Mucosa of rectum (tissue), 2 donors: ENCODE measurements around the gene TM4SF4.
A peak's percentile ranks its signal among the peaks of the same experiment; 100 is the strongest.

Experiments used
- H3K27ac ChIP-seq, 2 donors: one replicate each; pipeline ENCODE4 v1.7.0; 2013; ENCODE audit warnings: inconsistent platforms in 2 of 2, low read depth in 2 of 2, low read length in 2 of 2
- H3K27me3 ChIP-seq, 2 donors: one replicate each; pipeline ENCODE4 v1.7.0; 2013; ENCODE audit warnings: low read length in 2 of 2; ENCODE audit not compliant: control insufficient read depth in 2 of 2, insufficient read depth in 2 of 2
- H3K36me3 ChIP-seq, 2 donors: one replicate each; pipeline ENCODE4 v1.7.0; 2013; ENCODE audit warnings: low read length in 2 of 2; ENCODE audit not compliant: control insufficient read depth in 2 of 2, insufficient read depth in 2 of 2
- H3K4me1 ChIP-seq, 2 donors: one replicate each; pipeline ENCODE4 v1.7.0; 2013; ENCODE audit warnings: low read length in 2 of 2, mild to moderate bottlenecking in 1 of 2; ENCODE audit not compliant: control insufficient read depth in 2 of 2, insufficient read depth in 2 of 2
- H3K4me3 ChIP-seq, 2 donors: one replicate each; pipeline ENCODE4 v1.7.0; 2013; ENCODE audit warnings: low read length in 2 of 2
- H3K9ac ChIP-seq, 2 donors: one replicate each; pipeline ENCODE4 v1.7.0; 2013; ENCODE audit warnings: low read length in 2 of 2, low read depth in 1 of 2, mild to moderate bottlenecking in 1 of 2
- H3K9me3 ChIP-seq, 2 donors: one replicate each; pipeline ENCODE4 v1.7.0; 2013; ENCODE audit warnings: low read length in 2 of 2; ENCODE audit not compliant: control insufficient read depth in 2 of 2
- donor health status: healthy.
- donor health status: Normal muscosa, but diverticular disease.

The TM4SF4 gene

DNA sequence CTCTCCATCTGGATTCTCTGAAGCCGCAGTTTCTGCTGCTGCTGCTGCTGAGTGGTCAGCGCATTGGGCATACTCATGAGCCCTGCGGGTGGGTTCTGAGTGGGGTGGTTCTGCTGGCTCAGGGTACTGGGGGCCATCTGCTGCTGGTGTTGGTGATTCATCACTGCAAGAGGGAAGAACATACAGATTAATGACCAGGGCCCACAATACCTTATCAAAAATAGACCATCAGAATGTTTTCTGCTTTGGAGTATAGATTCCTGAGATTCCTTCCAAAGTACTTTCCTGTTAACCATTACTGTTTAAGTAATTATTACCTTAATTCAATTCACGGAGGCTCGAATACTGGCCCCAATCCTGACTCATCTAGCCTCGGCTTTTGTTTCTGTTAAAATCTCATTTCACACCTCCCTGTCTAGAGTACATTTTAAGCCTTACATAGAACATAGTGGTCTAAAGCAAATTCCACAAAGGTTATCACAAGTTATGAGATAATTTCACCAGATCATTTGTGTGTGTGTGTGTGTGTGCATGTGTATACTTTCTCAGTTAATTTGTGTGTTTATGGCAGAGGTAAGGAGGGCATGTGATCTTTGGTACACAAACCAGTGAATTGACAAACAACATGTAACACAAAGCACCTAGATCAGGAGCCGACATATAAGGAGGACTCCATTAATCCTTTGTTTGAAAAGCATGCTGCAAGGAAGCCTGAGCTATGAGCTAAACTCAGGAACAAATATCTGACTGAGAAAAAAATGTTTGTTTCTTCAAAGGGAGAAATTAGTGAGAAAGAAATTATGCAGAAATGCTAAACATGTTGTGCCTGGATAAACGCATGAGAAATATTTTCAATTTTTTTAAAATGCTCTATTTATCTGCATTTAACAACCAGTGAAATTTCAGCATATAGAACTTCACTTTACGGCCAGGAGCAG is 68.1 kb downstream of the TM4SF4 start:
- Histone ChIP-seq H3K4me1 (no peaks in the 10 kb centered on the region), H3K9me3 (no peaks in the 10 kb centered on the region), H3K9ac (no peak overlapping the region), H3K27me3 (peaks cover 0 to 3% of the 10 kb centered on the region in 2 donors), H3K36me3 (no peaks in the 10 kb centered on the region), H3K27ac (no peak overlapping the region), H3K4me3 (no peak overlapping the region)

DNA sequence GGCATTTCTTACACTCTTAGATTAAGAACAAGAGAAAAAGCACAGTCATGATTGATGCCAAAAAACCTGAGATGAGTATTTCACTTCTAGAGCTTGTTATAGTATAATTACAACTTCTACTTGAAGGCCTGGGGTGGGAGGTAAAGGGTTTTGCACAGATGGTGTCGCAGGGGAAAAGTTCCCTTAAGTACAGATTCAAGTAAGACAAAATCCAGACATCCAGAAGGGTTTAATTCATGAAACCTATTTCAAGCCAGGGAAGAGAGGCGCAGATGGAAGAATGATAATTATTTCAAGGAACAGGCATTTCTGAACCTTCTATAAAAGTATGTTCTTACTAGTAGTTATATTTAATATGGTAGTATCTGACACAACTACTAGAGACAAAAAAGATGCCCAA is 70.6 kb downstream of the TM4SF4 start:
- peaks cover 0 to 7% of the 10 kb centered on the region in 2 donors for H3K4me1 ChIP-seq

DNA sequence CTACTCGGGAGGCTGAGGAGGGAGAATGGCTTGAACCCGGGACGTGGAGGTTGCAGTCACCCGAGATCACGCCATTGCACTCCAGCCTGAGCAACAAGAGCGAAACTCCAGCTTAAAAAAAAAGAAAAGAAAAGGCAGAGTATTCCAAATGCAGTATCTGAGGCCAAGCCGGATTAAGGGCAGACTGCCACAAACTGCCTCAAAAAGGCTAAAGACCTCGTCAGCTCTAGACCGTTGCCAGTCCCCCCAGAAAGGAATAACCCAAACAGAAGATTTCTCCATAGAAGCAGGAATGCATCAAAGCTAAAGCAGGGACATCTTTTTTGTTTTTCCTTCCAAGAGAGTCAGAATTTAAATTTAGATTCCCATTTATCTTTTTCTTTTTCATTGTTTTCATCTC is 72.9 kb downstream of the TM4SF4 start:
- no peaks in the 10 kb centered on the region for H3K36me3 ChIP-seq
- peaks cover 0 to 3% of the 10 kb centered on the region in 2 donors for H3K27me3 ChIP-seq
- peak overlapping the region in 1 of 2 donors; percentile 4 for H3K27ac ChIP-seq
- no peak overlapping the region for H3K4me3 ChIP-seq
- H3K9ac ChIP-seq, result no peak overlapping the region
- no peaks in the 10 kb centered on the region for H3K9me3 ChIP-seq
- peaks cover 0 to 7% of the 10 kb centered on the region in 2 donors for H3K4me1 ChIP-seq

More for the DNA sequence above, 70.6 kb downstream of the TM4SF4 start:
- Histone ChIP-seq H3K27me3 (peaks cover 0 to 6% of the 10 kb centered on the region in 2 donors), H3K36me3 (no peaks in the 10 kb centered on the region), H3K4me3 (no peak overlapping the region), H3K27ac (no peak overlapping the region), H3K9ac (no peak overlapping the region), H3K9me3 (no peaks in the 10 kb centered on the region)

DNA sequence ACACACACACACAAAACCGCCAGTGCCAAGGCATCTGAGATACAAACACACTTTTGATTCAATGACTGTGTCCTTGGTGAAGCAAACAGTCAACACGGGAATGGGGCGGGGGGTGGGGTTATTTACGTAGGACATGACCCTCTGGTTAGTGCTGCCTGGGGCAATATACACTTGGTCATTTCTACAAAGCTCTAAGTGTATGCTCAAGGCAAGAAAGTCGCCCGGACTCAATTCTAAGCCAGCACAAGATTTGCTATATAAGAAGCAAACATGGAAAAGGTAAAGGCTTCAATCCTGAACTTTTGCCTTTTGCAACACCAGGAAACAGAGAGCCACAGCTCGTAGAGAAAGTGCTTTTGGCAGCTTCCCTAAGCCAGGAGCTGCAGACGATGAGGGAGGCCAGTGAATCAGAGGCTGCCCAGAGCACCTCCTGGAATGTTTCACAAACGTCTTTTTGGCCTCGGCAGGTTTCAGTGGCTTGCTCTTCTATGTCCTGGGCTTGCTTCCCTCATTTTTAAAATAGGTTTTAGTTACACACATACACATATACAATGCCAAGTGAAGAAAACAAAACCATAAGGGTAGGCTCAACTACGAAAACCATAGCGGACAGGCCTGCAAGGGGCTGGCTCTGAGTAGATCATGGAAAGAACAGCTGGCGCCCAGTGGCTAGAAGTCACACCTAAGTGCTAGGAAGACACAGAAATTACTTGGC is 73.6 kb downstream of the TM4SF4 start:
- Histone ChIP-seq H3K9ac (no peak overlapping the region), H3K9me3 (no peaks in the 10 kb centered on the region), H3K27ac (peak overlapping the region in 1 of 2 donors; percentile 26), H3K27me3 (peaks cover 0 to 3% of the 10 kb centered on the region in 2 donors), H3K4me3 (no peak overlapping the region), H3K36me3 (no peaks in the 10 kb centered on the region), H3K4me1 (peaks cover 0 to 7% of the 10 kb centered on the region in 2 donors)

DNA sequence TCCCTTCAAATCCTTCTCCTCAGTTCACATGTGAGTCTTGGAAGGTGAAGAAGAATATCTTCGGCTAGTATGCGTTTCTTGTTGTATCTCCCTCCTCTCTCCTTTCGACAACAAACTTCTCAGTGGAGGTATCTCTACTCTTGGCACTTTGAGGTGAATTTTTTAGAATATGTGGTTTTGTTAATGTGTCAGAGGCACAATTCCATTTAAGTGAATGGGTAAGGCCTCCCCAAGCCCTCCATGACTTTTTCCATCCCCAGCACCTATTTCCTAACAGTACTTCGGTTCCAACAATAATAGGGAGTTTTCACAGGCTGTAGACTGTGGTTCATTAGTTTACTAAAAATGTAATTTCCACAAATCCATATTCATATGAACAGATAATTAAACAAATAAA is 74.2 kb downstream of the TM4SF4 start:
- Histone ChIP-seq H3K27ac (peak overlapping the region in 1 of 2 donors; percentile 26), H3K9me3 (no peaks in the 10 kb centered on the region), H3K4me1 (peaks cover 2 to 9% of the 10 kb centered on the region in 2 donors), H3K4me3 (no peak overlapping the region), H3K27me3 (peaks cover 0 to 3% of the 10 kb centered on the region in 2 donors), H3K9ac (no peak overlapping the region), H3K36me3 (no peaks in the 10 kb centered on the region)

DNA sequence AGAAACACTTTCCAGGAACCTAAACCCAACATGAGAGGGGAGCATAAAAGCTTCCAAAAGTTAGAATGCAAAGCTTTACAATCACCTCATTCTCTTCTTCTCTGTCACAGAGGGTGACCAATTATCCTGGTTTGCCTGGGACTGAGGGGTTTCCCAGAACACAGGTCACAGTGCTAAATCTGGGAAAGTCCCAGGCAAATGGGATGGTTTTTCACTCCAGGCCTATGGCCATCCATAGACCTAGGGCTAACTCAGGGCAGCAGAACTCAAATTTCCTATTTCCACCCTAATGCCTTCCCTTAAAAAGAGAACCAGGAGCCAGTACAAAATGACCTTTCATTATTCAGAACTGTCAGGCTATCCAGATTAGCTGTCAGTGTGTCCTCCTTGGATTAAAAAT is 77.0 kb downstream of the TM4SF4 start:
- no peaks in the 10 kb centered on the region for H3K36me3 ChIP-seq

DNA sequence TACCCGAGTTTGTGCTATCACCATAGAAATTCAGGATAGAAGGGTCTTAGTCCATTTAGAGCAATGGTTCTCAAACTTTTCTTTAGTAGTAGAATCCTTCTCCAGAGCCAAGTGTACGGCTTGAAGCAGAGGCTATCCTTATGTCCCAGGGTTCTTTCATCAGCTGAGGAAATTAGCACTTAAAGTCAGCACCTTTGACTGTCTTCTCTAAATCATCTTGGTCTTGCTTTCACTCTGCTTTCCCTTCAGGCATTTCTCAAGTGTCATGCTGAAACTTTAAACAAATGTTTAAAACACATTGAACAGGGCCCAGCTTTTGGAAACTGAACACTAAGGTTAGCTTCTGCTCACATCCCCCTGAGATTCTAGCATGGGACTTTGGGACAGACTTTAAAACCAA is 78.2 kb downstream of the TM4SF4 start:
- Histone ChIP-seq H3K36me3 (no peaks in the 10 kb centered on the region), H3K9ac (no peak overlapping the region), H3K4me1 (peaks cover 5 to 16% of the 10 kb centered on the region in 2 donors), H3K9me3 (no peaks in the 10 kb centered on the region), H3K27me3 (peaks cover 0 to 3% of the 10 kb centered on the region in 2 donors), H3K27ac (no peak overlapping the region), H3K4me3 (no peak overlapping the region)

More for the DNA sequence above, 77.0 kb downstream of the TM4SF4 start:
- H3K27me3 ChIP-seq, result peaks cover 0 to 3% of the 10 kb centered on the region in 2 donors
- H3K27ac ChIP-seq, result no peak overlapping the region
- no peaks in the 10 kb centered on the region for H3K9me3 ChIP-seq
- no peak overlapping the region for H3K9ac ChIP-seq
- H3K4me1 ChIP-seq, result peaks cover 5 to 16% of the 10 kb centered on the region in 2 donors
- H3K4me3 ChIP-seq, result no peak overlapping the region
